Measurements from ENCODE around the gene PNLIPRP1.

The PNLIPRP1 gene

GRCh38 chr10:116599991-116600390 is 9.2 kb downstream of the PNLIPRP1 start:
- no peak for DNase-seq (ENCODE audit: low read depth, low spot score)

GRCh38 chr10:116602648-116603400 is 12.1 kb downstream of the PNLIPRP1 start:
- DNase-seq (ENCODE audit: low read depth, low spot score) = no peak

GRCh38 chr10:116606061-116606483 is 15.3 kb downstream of the PNLIPRP1 start:
- no peak for DNase-seq (ENCODE audit: low read depth, low spot score)

- no peak for DNase-seq (ENCODE audit: low read depth, low spot score)
Measured at GRCh38 chr10:116607336-116607735, 16.6 kb downstream of the PNLIPRP1 start.

GRCh38 chr10:116608686-116609594 is 18.2 kb downstream of the PNLIPRP1 start:
- peak; percentile 46 for DNase-seq (ENCODE audit: low read depth, low spot score)

GRCh38 chr10:116610443-116611152 is 19.8 kb downstream of the PNLIPRP1 start:
- DNase-seq (ENCODE audit: low read depth, low spot score) = no peak

GRCh38 chr10:116611153-116611545 is 20.4 kb downstream of the PNLIPRP1 start:
- no peak for DNase-seq (ENCODE audit: low read depth, low spot score)

- no peak for DNase-seq (ENCODE audit: low read depth, low spot score)
Measured at GRCh38 chr10:116612107-116612769, 21.5 kb downstream of the PNLIPRP1 start.

- no peak for DNase-seq (ENCODE audit: low read depth, low spot score)
Measured at GRCh38 chr10:116613471-116613870, 22.7 kb downstream of the PNLIPRP1 start.

GRCh38 chr10:116614796-116615195 is 24.0 kb downstream of the PNLIPRP1 start:
- DNase-seq (ENCODE audit: low read depth, low spot score) = no peak

GRCh38 chr10:116615199-116615776 is 24.5 kb downstream of the PNLIPRP1 start:
- DNase-seq (ENCODE audit: low read depth, low spot score) = no peak

GRCh38 chr10:116620423-116621400 is 30.0 kb downstream of the PNLIPRP1 start, which contains the start of gene PNLIPRP2:
Gene PNLIPRP2 (plus strand): TSS chr10:116620953.
- no peak for DNase-seq (ENCODE audit: low read depth, low spot score)

- no peak for DNase-seq (ENCODE audit: low read depth, low spot score)
Measured at GRCh38 chr10:116621476-116621875, 30.7 kb downstream of the PNLIPRP1 start.

- DNase-seq (ENCODE audit: low read depth, low spot score) = no peak
Measured at GRCh38 chr10:116621934-116622655, 31.3 kb downstream of the PNLIPRP1 start.

GRCh38 chr10:116625845-116626244 is 35.1 kb downstream of the PNLIPRP1 start:
- DNase-seq (ENCODE audit: low read depth, low spot score) = no peak

- DNase-seq (ENCODE audit: low read depth, low spot score) = no peak
Measured at GRCh38 chr10:116626815-116627214, 36.1 kb downstream of the PNLIPRP1 start.

- peak; percentile 76 for DNase-seq (ENCODE audit: low read depth, low spot score)
Measured at GRCh38 chr10:116627386-116627933, 36.7 kb downstream of the PNLIPRP1 start.

- peak; percentile 14 for DNase-seq (ENCODE audit: low read depth, low spot score)
Measured at GRCh38 chr10:116629340-116629739, 38.6 kb downstream of the PNLIPRP1 start.

GRCh38 chr10:116630020-116630419 is 39.3 kb downstream of the PNLIPRP1 start:
- no peak for DNase-seq (ENCODE audit: low read depth, low spot score)

Measured in ELF-1 (cell line).